GM10266 (cell line): ENCODE measurements around the gene UBE4B.
A peak's percentile ranks its signal among the peaks of the same experiment; 100 is the strongest.

ENCODE experiments used
- DNase-seq: peaks from one replicate; pipeline ENCODE4 v3.0.0; 2012; ENCODE audit errors: extremely low spot score
- TF ChIP-seq, protein P1 (sequence below): IDR thresholded peaks from 2 replicates; pipeline ENCODE4 v1.5.1; 2012; ENCODE audit warnings: mild to moderate bottlenecking, low read depth; ENCODE audit not compliant: control insufficient read depth, insufficient read depth; ENCODE audit errors: missing control alignments

Gene UBE4B

DNA sequence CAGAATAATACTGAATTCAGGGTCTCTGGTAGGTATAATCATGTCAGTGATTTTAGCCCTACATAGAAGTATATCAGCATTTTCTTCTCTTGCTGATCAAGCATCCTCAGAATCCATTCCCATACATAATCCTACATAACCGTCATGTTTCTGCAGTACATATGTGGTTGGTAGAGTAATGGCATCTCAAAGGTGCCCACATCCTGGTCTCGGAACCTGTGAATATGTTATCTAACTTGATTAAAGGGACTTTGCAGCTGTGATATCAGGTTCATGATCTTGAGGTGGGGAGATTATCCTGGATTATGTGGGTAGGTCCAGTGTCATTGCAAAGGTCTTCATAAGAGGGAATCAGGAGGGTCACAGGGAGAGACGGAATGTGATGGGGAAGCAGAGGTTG, 108.2 kb downstream of the UBE4B start:
- DNase-seq, result no peak
- TF ChIP-seq, protein P1, sequence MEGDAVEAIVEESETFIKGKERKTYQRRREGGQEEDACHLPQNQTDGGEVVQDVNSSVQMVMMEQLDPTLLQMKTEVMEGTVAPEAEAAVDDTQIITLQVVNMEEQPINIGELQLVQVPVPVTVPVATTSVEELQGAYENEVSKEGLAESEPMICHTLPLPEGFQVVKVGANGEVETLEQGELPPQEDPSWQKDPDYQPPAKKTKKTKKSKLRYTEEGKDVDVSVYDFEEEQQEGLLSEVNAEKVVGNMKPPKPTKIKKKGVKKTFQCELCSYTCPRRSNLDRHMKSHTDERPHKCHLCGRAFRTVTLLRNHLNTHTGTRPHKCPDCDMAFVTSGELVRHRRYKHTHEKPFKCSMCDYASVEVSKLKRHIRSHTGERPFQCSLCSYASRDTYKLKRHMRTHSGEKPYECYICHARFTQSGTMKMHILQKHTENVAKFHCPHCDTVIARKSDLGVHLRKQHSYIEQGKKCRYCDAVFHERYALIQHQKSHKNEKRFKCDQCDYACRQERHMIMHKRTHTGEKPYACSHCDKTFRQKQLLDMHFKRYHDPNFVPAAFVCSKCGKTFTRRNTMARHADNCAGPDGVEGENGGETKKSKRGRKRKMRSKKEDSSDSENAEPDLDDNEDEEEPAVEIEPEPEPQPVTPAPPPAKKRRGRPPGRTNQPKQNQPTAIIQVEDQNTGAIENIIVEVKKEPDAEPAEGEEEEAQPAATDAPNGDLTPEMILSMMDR, result no peak

DNA sequence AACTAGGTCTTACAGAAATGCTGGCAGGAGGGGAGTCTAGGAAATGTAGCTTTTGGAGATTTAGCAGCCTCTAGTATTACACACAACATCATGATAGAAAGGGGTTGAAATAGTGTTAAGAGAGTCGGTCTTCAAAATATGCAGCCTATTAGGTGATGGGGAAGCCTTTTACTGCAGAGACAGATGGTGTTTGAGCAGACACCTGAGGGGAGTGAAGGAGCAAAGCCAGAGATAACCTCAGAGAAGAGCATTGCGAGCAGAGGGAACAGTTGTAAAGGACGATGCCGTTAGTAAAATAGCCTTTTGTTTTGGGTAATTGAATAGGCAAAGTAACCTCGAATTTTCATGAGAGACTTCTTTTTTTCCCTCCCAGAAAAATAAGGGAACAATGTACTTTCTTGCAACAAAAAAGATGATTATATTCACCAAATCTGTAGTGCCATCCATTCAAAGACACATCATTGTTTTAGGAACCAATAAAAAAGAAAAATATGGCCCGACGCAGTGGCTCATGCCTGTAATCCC, 111.3 kb downstream of the UBE4B start:
- no peak for DNase-seq
- TF ChIP-seq, protein P1, result no peak

DNA sequence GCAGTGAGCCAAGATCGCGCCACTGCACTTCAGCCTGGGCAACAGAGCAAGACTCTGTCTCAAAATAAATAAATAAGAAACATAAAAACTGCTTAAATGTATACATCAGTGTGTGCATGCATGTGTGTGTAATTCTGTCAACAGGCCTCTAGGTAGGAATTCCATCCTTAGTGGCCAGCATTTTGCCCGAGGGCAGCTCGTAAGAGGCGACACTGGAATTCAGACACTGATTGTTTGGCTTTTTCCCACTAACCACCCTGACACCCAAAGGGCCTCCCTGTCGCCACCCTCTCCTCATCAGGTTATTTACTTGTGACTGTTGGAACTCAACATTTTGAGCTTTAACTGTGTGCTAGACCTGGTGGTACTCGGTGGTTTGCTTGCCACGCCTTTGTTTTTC, 113.6 kb downstream of the UBE4B start:
- TF ChIP-seq, protein P1, result no peak
- no peak for DNase-seq

DNA sequence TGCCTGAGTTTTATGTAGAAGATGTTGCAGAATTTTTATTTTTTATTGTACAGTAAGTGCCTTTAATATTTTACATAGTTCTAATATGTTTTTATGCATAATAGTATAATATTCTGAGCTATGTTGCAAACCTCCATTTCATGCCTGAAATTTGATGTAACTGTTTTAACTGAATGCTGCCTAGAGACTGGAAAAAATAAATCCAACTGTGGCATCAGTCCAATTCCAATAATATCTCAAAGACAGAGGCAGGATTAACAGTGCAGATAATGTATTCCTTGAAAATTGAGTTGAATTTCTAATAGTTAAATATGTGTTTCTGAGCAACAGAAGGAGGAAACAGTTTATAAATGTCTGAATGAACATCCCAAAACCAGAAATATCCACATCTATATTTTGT, 116.5 kb downstream of the UBE4B start:
- DNase-seq, result no peak
- TF ChIP-seq, protein P1, result no peak

DNA sequence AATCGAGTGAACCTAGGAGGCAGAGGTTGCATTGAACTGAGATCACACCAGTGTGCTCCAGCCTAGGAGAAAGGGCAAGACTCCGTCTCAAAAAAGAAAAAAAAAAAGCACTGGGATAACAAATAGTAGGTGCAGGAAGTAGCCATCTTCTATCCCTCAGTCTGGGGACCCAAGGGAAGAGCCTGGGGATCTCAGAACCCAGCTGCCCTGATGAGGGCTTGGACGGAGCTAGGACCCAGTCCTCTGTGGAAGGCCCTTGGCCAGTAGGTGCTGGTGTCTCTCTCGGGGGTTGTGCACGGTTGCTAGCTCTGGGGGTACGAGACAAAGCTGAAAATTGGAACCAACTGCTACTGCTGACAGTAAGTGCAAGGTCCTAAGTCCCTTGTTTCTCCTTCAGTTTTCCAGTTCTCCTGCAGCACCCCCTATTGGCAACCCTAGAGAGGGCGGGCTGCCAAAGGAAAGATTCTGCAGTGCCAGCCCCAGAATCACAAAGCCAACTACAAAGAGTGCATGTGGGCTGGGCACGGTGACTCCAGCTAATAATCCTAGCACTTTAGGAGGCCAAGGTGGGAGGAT, 120.0 kb downstream of the UBE4B start:
- DNase-seq, result peak; percentile 48
- TF ChIP-seq, protein P1, result peak; percentile 66

DNA sequence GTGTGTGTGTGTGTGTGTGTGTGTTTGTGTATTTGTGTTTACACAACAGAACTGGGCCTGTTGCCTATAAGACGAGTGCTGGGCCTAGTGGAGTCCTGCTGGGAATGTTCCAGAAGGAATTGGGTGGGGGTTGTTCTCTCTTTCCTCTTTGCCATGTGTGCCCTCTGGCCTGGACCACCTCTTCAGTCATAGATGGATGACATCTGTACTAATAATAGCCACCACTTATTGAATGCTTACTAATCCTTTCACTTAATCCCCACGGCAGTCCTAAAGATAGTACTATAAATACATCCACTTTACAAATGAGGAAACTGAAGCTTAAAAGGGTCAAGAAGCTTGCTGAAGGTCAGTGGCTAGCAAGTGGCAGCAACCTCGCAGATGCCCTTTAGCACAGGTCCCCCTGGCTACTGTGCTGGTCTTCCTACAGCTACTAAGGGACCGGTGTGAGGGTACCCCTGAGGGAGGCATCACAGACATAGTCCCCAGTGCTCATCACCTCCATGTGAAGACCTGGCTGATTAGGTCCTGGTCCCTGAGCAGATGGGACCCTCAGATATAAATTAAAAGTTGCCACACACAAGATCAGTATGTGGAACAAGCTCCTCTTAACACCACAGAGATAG, 122.4 kb downstream of the UBE4B start:
- TF ChIP-seq, protein P1, result no peak
- no peak for DNase-seq

DNA sequence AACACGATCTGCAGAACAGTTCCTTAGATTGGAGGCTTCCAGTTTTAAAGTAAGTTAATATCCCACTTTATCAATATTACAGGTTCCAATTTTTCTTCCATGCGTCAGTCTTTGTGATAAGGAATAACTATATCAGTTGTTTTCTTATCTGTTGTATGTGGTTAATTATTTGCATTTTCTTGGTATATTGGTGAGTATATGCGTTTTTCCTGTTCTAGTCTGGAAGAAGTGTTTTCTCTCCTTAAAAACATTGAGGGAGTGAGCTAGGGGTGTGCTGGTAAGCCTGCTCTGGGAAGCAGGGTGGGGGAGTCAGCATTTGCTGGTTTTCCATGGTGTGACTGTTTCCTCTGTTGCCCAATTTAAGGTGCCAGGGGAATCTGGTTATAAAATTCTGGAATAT, 127.4 kb downstream of the UBE4B start:
- DNase-seq, result no peak
- TF ChIP-seq, protein P1, result no peak
